K562 (cell line): ENCODE data around the gene PTBP3. TPM values are rescaled to one million over a fixed set of nuclear protein-coding genes. Genes with fewer than 3 reads are reported as not detected.

Source experiments
- ATAC-seq: fragments of 200-7000 bp; cut with Tn5 transposase; 3 replicates; pipeline ENCODE4 v1.9.1; 2020; ENCODE audit warnings: moderate library complexity
- BruUV-seq: library from RNA; stranded (reverse); fragments of 400-500 nt; replicated peaks from 2 replicates; lab custom pipeline; 2021; lab: Mats Ljungman, UMichigan
- CTCF ChIA-PET: fragments of 300-600 bp; formaldehyde crosslinking; extraction: SDS; loops from one replicate; lab custom pipeline; 2021; ENCODE audit warnings: low intra/inter-chr PET ratio; lab: Yijun Ruan, JAX
- POLR2A ChIA-PET: fragments of 300-600, 350-650 bp; sonication (Branson Sonifier 250); formaldehyde crosslinking; extraction: SDS; loops from one replicate; lab custom pipeline; 2021; ENCODE audit warnings: antibody characterized with exemption, inconsistent platforms; lab: Yijun Ruan, JAX
- DNase-seq, 4 experiments: peaks; one replicate each; pipeline versions ENCODE4 v3.0.0 to v3.0.0-alpha.2; 2011 to 2018; ENCODE audit warnings: low spot score in 3 of 4, mixed read lengths in 3 of 4; ENCODE audit errors: extremely low read depth in 1 of 4
- FAIRE-seq: peaks from 2 replicates; lab custom pipeline; 2011; peaks lifted over from hg19 to GRCh38; lab: Jason Lieb, UNC
- H2AFZ ChIP-seq: 2 replicates; pipeline ENCODE4 v1.6.0; 2011; ENCODE audit warnings: low read depth, low read length, control low read depth, inconsistent platforms
- H3K27ac ChIP-seq: fragments of 200-600 bp; 3 replicates; pipeline ENCODE4 v1.8.0; 2011; ENCODE audit warnings: low read depth, mild to moderate bottlenecking, control low read depth, inconsistent platforms, low read length, moderate library complexity, mixed read lengths; ENCODE audit errors: extremely low read depth
- H3K27me3 ChIP-seq, 2 experiments: fragments of 300-600 bp in 1 of 2; 2 replicates in 1 of 2; 3 replicates in 1 of 2; pipeline versions ENCODE4 v1.6.0 to v1.8.0; 2011; ENCODE audit warnings: inconsistent platforms in 2 of 2, low read length in 2 of 2, mild to moderate bottlenecking in 1 of 2, mixed read lengths in 1 of 2, moderate library complexity in 1 of 2; ENCODE audit not compliant: control insufficient read depth in 2 of 2, insufficient read depth in 2 of 2
- H3K36me3 ChIP-seq: fragments of 300-600 bp; 3 replicates; pipeline ENCODE4 v1.8.0; 2011; ENCODE audit warnings: mild to moderate bottlenecking, low read length, inconsistent platforms; ENCODE audit not compliant: control insufficient read depth, insufficient read depth
- H3K4me1 ChIP-seq, 2 experiments: fragments of 200-600 bp in 1 of 2; replicated peaks in 1 of 2; 2 replicates in 1 of 2; 3 replicates in 1 of 2; pipeline versions ENCODE4 v1.5.1 to v1.8.0; 2011; ENCODE audit warnings: inconsistent platforms in 2 of 2, low read length in 2 of 2, mild to moderate bottlenecking in 1 of 2, mixed read lengths in 1 of 2, moderate library complexity in 1 of 2; ENCODE audit not compliant: control insufficient read depth in 2 of 2, insufficient read depth in 2 of 2
- H3K4me2 ChIP-seq: 2 replicates; pipeline ENCODE4 v1.6.1; 2011; ENCODE audit warnings: low read length, control low read depth, inconsistent platforms, mixed read lengths; ENCODE audit not compliant: insufficient read depth
- H3K4me3 ChIP-seq: fragments of 200-600 bp; sonication (generic), shearing (Covaris generic); 2 replicates; pipeline ENCODE4 v1.5.1; 2016; ENCODE audit warnings: control low read depth, inconsistent platforms
- H3K79me2 ChIP-seq: fragments of 200-600 bp; 3 replicates; pipeline ENCODE4 v1.8.0; 2011; ENCODE audit warnings: low read length, inconsistent platforms; ENCODE audit not compliant: control insufficient read depth, insufficient read depth
- H3K9ac ChIP-seq, 2 experiments: 2 replicates each; pipeline versions ENCODE4 v1.6.0 to v1.6.1; 2011; ENCODE audit warnings: low read depth in 2 of 2, low read length in 2 of 2, control low read depth in 1 of 2, inconsistent platforms in 1 of 2, mild to moderate bottlenecking in 1 of 2, mixed read lengths in 1 of 2; ENCODE audit not compliant: insufficient read depth in 1 of 2
- H3K9me1 ChIP-seq: one replicate; pipeline ENCODE4 v1.6.0; 2011; ENCODE audit warnings: inconsistent platforms, mild to moderate bottlenecking, low read length, moderate library complexity; ENCODE audit not compliant: control insufficient read depth, insufficient read depth
- H3K9me3 ChIP-seq: replicated peaks from 2 replicates; pipeline ENCODE4 v1.5.1; 2011; ENCODE audit warnings: low read depth, low read length, inconsistent platforms; ENCODE audit not compliant: control insufficient read depth, insufficient read depth
- H4K20me1 ChIP-seq: replicated peaks from 2 replicates; pipeline ENCODE4 v1.6.1; 2011; ENCODE audit warnings: low read length, inconsistent platforms, mixed read lengths; ENCODE audit not compliant: control insufficient read depth, insufficient read depth
- HDGF ChIP-seq: fragments of 450-650 bp; IDR thresholded peaks from 2 replicates; pipeline ENCODE4 v1.6.1; 2016
- KDM1A ChIP-seq, 2 experiments: fragments of 450-650 bp; IDR thresholded peaks; 2 replicates each; pipeline ENCODE4 v1.6.1; 2016; ENCODE audit warnings: mild to moderate bottlenecking in 2 of 2
- NR2C2 ChIP-seq, 2 experiments: fragments of 200-800 bp in 1 of 2; sonication (Bioruptor generic) in 1 of 2; sonication (generic) in 1 of 2; formaldehyde crosslinking in 1 of 2; IDR thresholded peaks; 2 replicates each; pipeline versions ENCODE4 v1.6.1 to v1.8.0; 2016 to 2022; ENCODE audit warnings: mild to moderate bottlenecking in 1 of 2, missing compliant biosample characterization in 1 of 2, missing genetic modification characterization in 1 of 2, missing genetic modification reagents in 1 of 2
- ZKSCAN8 ChIP-seq: fragments of 200-800 bp; sonication (Bioruptor generic); IDR thresholded peaks from 2 replicates; pipeline ENCODE4 v1.6.1; 2016; ENCODE audit warnings: missing genetic modification characterization, missing compliant biosample characterization
- WGBS: fragments of 100-300 bp; shearing (Covaris generic); methylation state at CpG from one replicate; pipeline ENCODE4 v1.1.6; 2016; ENCODE audit warnings: low coverage, mixed read lengths; ENCODE audit not compliant: insufficient coverage; ENCODE audit errors: missing lambda C conversion rate; 5-methylcytosine and 5-hydroxymethylcytosine counted together
- in situ Hi-C: fragments of 300-500 bp; cut with MboI; formaldehyde crosslinking; loops from 4 replicates; pipeline ENCODE4 v1.15.0; 2018; ENCODE audit warnings: inconsistent platforms, mixed read lengths
- intact Hi-C: fragments of 100-400 bp; cut with micrococcal nuclease; formaldehyde crosslinking; loops from 2 replicates; pipeline ENCODE4 v1.14.2; 2022
- polyA plus RNA-seq, 8 experiments: library from polyadenylated mRNA; depleted of rRNA in 4 of 8; stranded (reverse) in 5 of 8; unstranded in 3 of 8; fragments of >200 nt; fragmentation: Nextera tagmentation in 2 of 8; fragmentation: Illumina TruSeq in 1 of 8; extraction: Ambion mirVana in 2 of 8; extraction: Trizol in 1 of 8; gene quantifications; 2 replicates each; pipeline versions ENCODE4 v1.2.1 to v1.2.3, GENCODE V29; 2011 to 2014; ENCODE audit warnings: inconsistent platforms in 1 of 8, missing spikeins in 1 of 8
- total RNA-seq, 7 experiments: library from RNA; depleted of rRNA in 6 of 7; stranded (reverse); fragments of >200 nt in 6 of 7; fragmentation: Illumina TruSeq in 2 of 7; extraction: Trizol in 2 of 7; gene quantifications; 2 replicates each; pipeline versions ENCODE4 v1.2.1 to v1.2.3, GENCODE V29; 2011 to 2021; ENCODE audit warnings: low replicate concordance in 1 of 7
- TF ChIP-seq, protein P1 (sequence below): fragments of 250-450 bp; sonication (Bioruptor Pico); IDR thresholded peaks from 2 replicates; pipeline ENCODE4 v1.5.1; 2021; ENCODE audit warnings: mild to moderate bottlenecking

Gene PTBP3
- total and polyA plus RNA-seq, 9 of the 15 experiments (the other 6 are each of a cell fraction or from before 2014, with no cell fraction given), result 22.4 to 132 (median 68.0) TPM

DNA sequence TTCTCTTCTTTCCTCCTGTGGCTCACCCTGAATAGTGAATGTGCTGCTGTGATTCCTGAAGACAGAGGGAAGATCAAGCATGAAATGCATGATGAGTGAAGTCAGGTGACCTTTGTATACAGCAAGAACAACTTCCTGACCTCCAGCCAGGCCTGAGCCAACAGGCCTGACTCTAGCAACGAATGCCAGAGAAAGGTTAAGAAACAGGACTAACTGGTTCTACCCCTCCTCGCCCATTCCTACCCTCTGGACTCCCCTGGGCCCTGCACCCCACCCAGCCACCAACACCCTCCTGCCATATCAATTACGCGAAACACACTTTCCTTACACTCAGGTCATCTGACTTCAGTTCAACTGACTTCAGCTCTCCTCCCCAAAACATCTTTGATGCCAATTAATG, 163.2 kb downstream of the PTBP3 start:
- Histone ChIP-seq H3K4me3 (no peak overlapping the region), H3K4me2 (peak overlapping the region; percentile 63), H4K20me1 (peaks cover 13% of the 10 kb centered on the region; the same call in 1 of the 2 replicates), H3K9ac (peak overlapping the region; percentile 23 to 81; a peak in 1 of 4 replicates), H3K36me3 (peaks cover 72% of the 10 kb centered on the region), H3K9me3 (no peaks in the 10 kb centered on the region), H3K27ac (peak overlapping the region; percentile 53; the same call in 2 of the 3 replicates), H2AFZ (no peak overlapping the region), H3K4me1 (peaks cover 32 to 60% of the 10 kb centered on the region in 2 experiments), H3K79me2 (peaks cover 95% of the 10 kb centered on the region), H3K27me3 (no peaks in the 10 kb centered on the region), H3K9me1 (no peaks in the 10 kb centered on the region)
- peak in 1 of 4 experiments; percentile 24 for DNase-seq
- intact Hi-C loops (loop anchor here (2.0 to 5.0 kb wide), 4 partner anchors 52 to 163 kb away; partner anchors contain the start of gene PTBP3), in situ Hi-C loops (no loop called here)
- no peak for FAIRE-seq
- no peak for ATAC-seq
- TF ChIP-seq ZKSCAN8 (peak; percentile 37; the same call in 1 of the 2 replicates), NR2C2 (CRISPR knock-in tag; IDR thresholded peaks at IDR 0.05) (no peak), NR2C2 (tag; IDR thresholded peaks at IDR 0.05) (0 out of 2 replicates have a peak, but pooled peaks have one; percentile 18), KDM1A (IDR thresholded peaks at IDR 0.05) (peak in 1 of 2 experiments; percentile 22; a peak in 1 of 4 replicates), HDGF (0 out of 2 replicates have a peak, but pooled peaks have one; percentile 30)
- TF ChIP-seq, protein P1, sequence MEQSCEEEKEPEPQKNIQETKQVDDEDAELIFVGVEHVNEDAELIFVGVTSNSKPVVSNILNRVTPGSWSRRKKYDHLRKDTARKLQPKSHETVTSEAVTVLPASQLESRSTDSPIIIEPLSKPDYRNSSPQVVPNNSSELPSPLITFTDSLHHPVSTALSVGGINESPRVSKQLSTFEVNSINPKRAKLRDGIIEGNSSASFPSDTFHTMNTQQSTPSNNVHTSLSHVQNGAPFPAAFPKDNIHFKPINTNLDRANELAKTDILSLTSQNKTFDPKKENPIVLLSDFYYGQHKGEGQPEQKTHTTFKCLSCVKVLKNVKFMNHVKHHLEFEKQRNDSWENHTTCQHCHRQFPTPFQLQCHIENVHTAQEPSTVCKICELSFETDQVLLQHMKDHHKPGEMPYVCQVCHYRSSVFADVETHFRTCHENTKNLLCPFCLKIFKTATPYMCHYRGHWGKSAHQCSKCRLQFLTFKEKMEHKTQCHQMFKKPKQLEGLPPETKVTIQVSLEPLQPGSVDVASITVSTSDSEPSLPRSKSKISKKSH (CRISPR knock-in tag), result no peak
- ChIA-PET CTCF (no interaction called here), POLR2A (interaction anchor here (0.6 to 2.5 kb wide), 7 partner anchors 10 to 641 kb away, joined by 3 to 14 read pairs (median 3); no protein-coding TSS in a partner anchor)
- 52% methylated on average over 4 of the region's 4 CpGs for WGBS
- no TSS peak for BruUV-seq
